Measurements from ENCODE around the gene CCDC69. TPM values are rescaled to one million over a fixed set of nuclear protein-coding genes. Genes with fewer than 3 reads are reported as not detected.
"Not testable (repeated sequence)": the region's sequence is repeated elsewhere in the genome, so short reads cannot be mapped to it uniquely, and the experiment has no call there.

The CCDC69 gene
- total RNA-seq, 2 experiments from 2014 or later = 68.0 to 68.9 TPM

GRCh38 chr5:151238303-151238741, 14.4 kb upstream of the CCDC69 start:
- no peaks in the 10 kb centered on the region for H3K27me3 Mint-ChIP-seq
- H3K36me3 ChIP-seq (ENCODE audit: insufficient read depth, low read length) = no peaks in the 10 kb centered on the region
- POLR2A ChIA-PET = interaction anchor here (0.6 to 2.2 kb wide), 4 partner anchors 14 to 99 kb away, joined by 3 to 11 read pairs (median 7); partner anchors contain the start of genes CCDC69 and GM2A
- H3K4me1 Mint-ChIP-seq (ENCODE audit: low read depth) = peaks cover 27% of the 10 kb centered on the region
- no peak overlapping the region for H3K27ac ChIP-seq (ENCODE audit: low read depth in 1 of 2, low read length in 2 of 2)
- intact Hi-C loops (cut with DNase I, micrococcal nuclease) = loop anchor here (2.0 to 5.0 kb wide), 6 partner anchors 14 to 186 kb away; partner anchors contain the start of gene CCDC69 (in 1 of the 2)
- no peaks in the 10 kb centered on the region for H3K27me3 ChIP-seq (ENCODE audit: control insufficient read depth in 1 of 2, insufficient read depth in 2 of 2, low read length in 2 of 2)
- no peaks in the 10 kb centered on the region for H3K36me3 Mint-ChIP-seq (ENCODE audit: low read depth)
- no peaks in the 10 kb centered on the region for H3K9me3 ChIP-seq (ENCODE audit: control insufficient read depth in 1 of 2, insufficient read depth in 1 of 2, low read length in 2 of 2)
- CTCF ChIA-PET = interaction anchor here (1.1 to 2.7 kb wide), 10 partner anchors 8 to 113 kb away, joined by 3 to 22 read pairs (median 10); partner anchors contain the start of genes CCDC69 and GM2A
- no peak overlapping the region for H3K27ac Mint-ChIP-seq
- H3K4me3 ChIP-seq (ENCODE audit: low read length) = no peak overlapping the region
- ATAC-seq (ENCODE audit: poor library complexity) (no peak), DNase-seq (no peak)
- no peak overlapping the region for H3K4me3 Mint-ChIP-seq
- no peak for TF ChIP-seq CTCF (IDR thresholded peaks at IDR 0.05)
- H3K9me3 Mint-ChIP-seq = no peaks in the 10 kb centered on the region
- peaks cover 33% of the 10 kb centered on the region for H3K4me1 ChIP-seq (ENCODE audit: insufficient read depth, low read length)

- Mint-ChIP-seq H3K4me3 (no peak overlapping the region), H3K27ac (no peak overlapping the region), H3K36me3 (ENCODE audit: low read depth) (no peaks in the 10 kb centered on the region), H3K4me1 (ENCODE audit: low read depth) (peaks cover 33% of the 10 kb centered on the region), H3K9me3 (no peaks in the 10 kb centered on the region), H3K27me3 (no peaks in the 10 kb centered on the region)
- TF ChIP-seq CTCF (IDR thresholded peaks at IDR 0.05) = no peak
- intact Hi-C loops (cut with DNase I, micrococcal nuclease) = loop anchor here (2.0 to 5.0 kb wide), 6 partner anchors 13 to 185 kb away; partner anchors contain the start of gene CCDC69 (in 1 of the 2)
- H3K27ac ChIP-seq (ENCODE audit: low read depth in 1 of 2, low read length in 2 of 2) = no peak overlapping the region
- CTCF ChIA-PET = interaction anchor here (0.7 to 2.7 kb wide), 6 partner anchors 14 to 112 kb away, joined by 3 to 22 read pairs (median 16); partner anchors contain the start of gene CCDC69
- ATAC-seq (ENCODE audit: poor library complexity) = no peak
- no peaks in the 10 kb centered on the region for H3K27me3 ChIP-seq (ENCODE audit: control insufficient read depth in 1 of 2, insufficient read depth in 2 of 2, low read length in 2 of 2)
- no peaks in the 10 kb centered on the region for H3K36me3 ChIP-seq (ENCODE audit: insufficient read depth, low read length)
- no peak for DNase-seq
- no peaks in the 10 kb centered on the region for H3K9me3 ChIP-seq (ENCODE audit: control insufficient read depth in 1 of 2, insufficient read depth in 1 of 2, low read length in 2 of 2)
- POLR2A ChIA-PET = interaction anchor here (2.1 to 2.2 kb wide), 2 partner anchors 14 to 24 kb away, joined by 8 to 11 read pairs; partner anchors contain the start of gene CCDC69
- H3K4me1 ChIP-seq (ENCODE audit: insufficient read depth, low read length) = peaks cover 30% of the 10 kb centered on the region
- H3K4me3 ChIP-seq (ENCODE audit: low read length) = no peak overlapping the region
These were observed 13.8 kb upstream of the CCDC69 start for GRCh38 chr5:151237685-151238084.

- ATAC-seq (ENCODE audit: poor library complexity) = no peak
- Mint-ChIP-seq H3K27me3 (no peaks in the 10 kb centered on the region), H3K36me3 (ENCODE audit: low read depth) (no peaks in the 10 kb centered on the region), H3K4me3 (no peak overlapping the region), H3K4me1 (ENCODE audit: low read depth) (peaks cover 35% of the 10 kb centered on the region), H3K9me3 (no peaks in the 10 kb centered on the region), H3K27ac (no peak overlapping the region)
- TF ChIP-seq CTCF (IDR thresholded peaks at IDR 0.05) = no peak
- POLR2A ChIA-PET = interaction anchor here (2.2 kb wide), 1 partner anchor 13 kb away, joined by 11 read pairs; the partner anchor contains the start of gene CCDC69
- intact Hi-C loops (cut with DNase I, micrococcal nuclease) = loop anchor here in 1 of 2 experiments (5.0 kb wide), 2 partner anchors 40 to 185 kb away; no protein-coding TSS in a partner anchor
- no peak overlapping the region for H3K4me3 ChIP-seq (ENCODE audit: low read length)
- no peaks in the 10 kb centered on the region for H3K27me3 ChIP-seq (ENCODE audit: control insufficient read depth in 1 of 2, insufficient read depth in 2 of 2, low read length in 2 of 2)
- DNase-seq = no peak
- H3K27ac ChIP-seq (ENCODE audit: low read depth in 1 of 2, low read length in 2 of 2) = no peak overlapping the region
- H3K36me3 ChIP-seq (ENCODE audit: insufficient read depth, low read length) = no peaks in the 10 kb centered on the region
- H3K9me3 ChIP-seq (ENCODE audit: control insufficient read depth in 1 of 2, insufficient read depth in 1 of 2, low read length in 2 of 2) = no peaks in the 10 kb centered on the region
- H3K4me1 ChIP-seq (ENCODE audit: insufficient read depth, low read length) = peaks cover 30% of the 10 kb centered on the region
- CTCF ChIA-PET = interaction anchor here (2.7 kb wide), 1 partner anchor 111 kb away, joined by 22 read pairs; no protein-coding TSS in a partner anchor
These were observed 13.0 kb upstream of the CCDC69 start for GRCh38 chr5:151236888-151237287.

- H3K4me3 Mint-ChIP-seq; H3K36me3 Mint-ChIP-seq (ENCODE audit: low read depth); H3K36me3 ChIP-seq (ENCODE audit: insufficient read depth, low read length); H3K27me3 Mint-ChIP-seq; H3K27ac Mint-ChIP-seq; H3K9me3 Mint-ChIP-seq; H3K9me3 ChIP-seq (ENCODE audit: control insufficient read depth in 1 of 2, insufficient read depth in 1 of 2, low read length in 2 of 2); H3K27me3 ChIP-seq (ENCODE audit: control insufficient read depth in 1 of 2, insufficient read depth in 2 of 2, low read length in 2 of 2); H3K27ac ChIP-seq (ENCODE audit: low read depth in 1 of 2, low read length in 2 of 2); DNase-seq; ATAC-seq (ENCODE audit: poor library complexity): not testable (repeated sequence)
- CTCF ChIA-PET = interaction anchor here (0.9 to 1.5 kb wide), 5 partner anchors 9 to 44 kb away, joined by 3 to 4 read pairs (median 3); partner anchors contain the start of gene CCDC69
- intact Hi-C loops (cut with DNase I, micrococcal nuclease) = loop anchor here in 1 of 2 experiments (5.0 kb wide), 2 partner anchors 38 to 183 kb away; no protein-coding TSS in a partner anchor
- H3K4me1 ChIP-seq (ENCODE audit: insufficient read depth, low read length) = peaks cover 30% of the 10 kb centered on the region
- POLR2A ChIA-PET = interaction anchor here (0.8 to 2.6 kb wide), 6 partner anchors 11 to 32 kb away, joined by 3 to 43 read pairs (median 6); partner anchors contain the start of gene CCDC69
- H3K4me1 Mint-ChIP-seq (ENCODE audit: low read depth) = peaks cover 35% of the 10 kb centered on the region
- H3K4me3 ChIP-seq (ENCODE audit: low read length) = peak overlapping the region; percentile 6
These were observed 11.3 kb upstream of the CCDC69 start for GRCh38 chr5:151235239-151235571.

Measured in CD4-positive, alpha-beta T cell (primary cell).